NCI-H446 treated with DMSO at 0.1 percent for 48 hours (cell line): ENCODE results near the gene LAGE3.
"Not testable (repeated sequence)": the region's sequence is repeated elsewhere in the genome, so short reads cannot be mapped to it uniquely, and the experiment has no call there.

ENCODE experiments used
- DNase-seq: peaks from one replicate; lab custom pipeline; 2025; lab: John Stamatoyannopoulos, UW

LAGE3 gene

DNA sequence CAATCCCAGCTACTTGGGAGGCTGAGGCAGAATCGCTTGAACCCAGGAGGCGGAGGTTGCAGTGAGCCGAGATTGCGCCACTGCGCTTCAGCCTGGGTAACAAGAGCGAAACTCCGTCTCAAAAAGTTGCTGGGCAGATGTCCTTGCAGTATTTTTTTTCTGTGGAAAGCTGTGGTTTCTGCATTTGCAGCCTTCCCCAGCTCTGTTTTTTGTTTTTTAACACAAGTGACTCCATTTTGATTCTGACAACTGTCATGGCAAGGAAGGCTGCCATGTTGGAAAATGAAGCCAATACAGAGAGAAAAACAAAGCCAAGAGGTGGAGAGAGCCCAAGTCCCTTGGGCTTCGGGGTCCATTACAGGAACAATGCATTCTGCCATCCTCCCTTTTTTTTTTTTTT is 23.0 kb upstream of the LAGE3 start:
- no peak for DNase-seq

DNA sequence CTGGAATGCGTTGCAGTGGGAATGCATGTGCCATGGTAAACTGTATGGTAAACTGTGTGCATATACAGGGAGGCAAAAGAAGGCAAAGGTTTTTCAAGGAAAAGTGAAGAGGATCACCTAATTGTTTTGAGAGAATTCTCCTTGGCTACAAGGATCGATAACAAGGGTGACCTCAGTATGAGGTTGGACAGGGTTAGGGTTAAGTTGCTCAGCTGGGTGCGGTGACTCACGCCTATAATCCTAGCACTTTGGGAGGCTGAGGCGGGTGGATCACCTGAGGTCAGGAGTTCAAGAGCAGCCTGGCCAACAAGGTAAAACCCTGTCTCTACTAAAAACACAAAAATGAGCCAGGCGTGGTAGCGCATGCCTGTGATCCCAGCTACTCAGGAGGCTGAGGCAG is 22.3 kb upstream of the LAGE3 start:
- DNase-seq: not testable (repeated sequence)

DNA sequence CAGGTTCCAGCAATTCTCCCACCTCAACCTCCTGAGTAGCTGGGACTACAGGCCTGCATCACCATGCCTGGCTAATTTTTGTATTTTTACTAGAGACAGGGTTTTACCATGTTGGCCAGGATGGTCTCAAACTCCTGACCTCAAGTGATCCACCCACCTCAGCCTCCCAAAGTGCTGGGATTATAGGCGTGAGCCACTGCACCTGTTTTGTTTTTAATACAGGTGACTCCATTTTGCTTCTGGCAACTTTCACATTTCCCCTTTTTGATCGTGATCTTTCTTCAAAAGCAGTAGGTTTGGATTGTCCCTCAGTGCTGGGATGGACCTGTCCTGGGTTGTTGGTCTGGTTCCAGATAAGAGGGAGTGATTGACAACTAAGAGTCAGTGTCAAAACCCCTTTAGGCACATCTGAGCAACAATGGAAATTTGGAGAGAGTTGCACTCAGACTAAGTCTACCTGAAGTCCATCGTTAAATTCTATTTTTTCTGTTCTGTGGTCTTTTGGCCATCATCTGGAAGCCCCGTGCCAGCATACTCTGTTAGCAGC is 17.6 kb upstream of the LAGE3 start:
- not testable (repeated sequence) for DNase-seq

DNA sequence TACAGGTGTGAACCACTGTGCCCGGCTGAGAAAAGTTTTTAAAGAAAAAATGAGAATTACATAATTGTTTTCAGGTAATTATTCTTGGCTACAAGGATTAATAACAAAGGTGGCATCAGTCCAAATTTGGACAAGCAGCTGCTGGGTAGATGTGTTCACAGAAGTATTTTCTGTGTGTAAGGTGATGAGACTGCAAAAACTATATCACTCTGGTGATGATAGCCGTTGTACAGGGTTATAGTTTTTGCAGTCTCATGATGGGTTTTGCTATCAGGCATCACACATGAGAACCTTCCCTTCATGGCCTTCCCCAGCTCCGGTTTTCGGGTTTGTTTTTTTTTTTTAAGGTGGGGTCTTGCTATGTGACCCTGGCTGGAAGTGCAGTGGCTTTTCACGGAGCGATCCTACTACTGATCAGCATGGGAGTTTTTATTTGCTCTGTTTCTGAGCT is 16.4 kb upstream of the LAGE3 start:
- no peak for DNase-seq

DNA sequence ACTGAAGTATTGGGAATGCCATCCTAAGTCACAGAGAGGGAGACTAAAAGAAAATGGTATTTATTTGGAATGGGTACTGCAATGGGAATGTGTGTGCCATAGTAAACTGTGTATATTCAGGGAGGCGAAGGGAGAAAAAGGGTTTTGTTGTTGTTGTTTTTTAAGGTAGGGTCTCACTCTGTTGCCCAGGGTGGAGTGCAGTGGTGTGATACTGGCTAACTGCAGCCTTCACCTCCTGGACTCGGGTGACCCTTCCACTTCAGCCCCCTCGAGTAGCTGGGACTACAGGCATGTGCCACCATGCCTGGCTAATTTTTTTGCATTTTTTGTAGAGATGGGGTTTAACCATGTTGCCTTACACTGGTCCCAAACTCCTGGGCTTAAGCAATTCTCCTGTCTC is 15.6 kb upstream of the LAGE3 start:
- DNase-seq: no peak

DNA sequence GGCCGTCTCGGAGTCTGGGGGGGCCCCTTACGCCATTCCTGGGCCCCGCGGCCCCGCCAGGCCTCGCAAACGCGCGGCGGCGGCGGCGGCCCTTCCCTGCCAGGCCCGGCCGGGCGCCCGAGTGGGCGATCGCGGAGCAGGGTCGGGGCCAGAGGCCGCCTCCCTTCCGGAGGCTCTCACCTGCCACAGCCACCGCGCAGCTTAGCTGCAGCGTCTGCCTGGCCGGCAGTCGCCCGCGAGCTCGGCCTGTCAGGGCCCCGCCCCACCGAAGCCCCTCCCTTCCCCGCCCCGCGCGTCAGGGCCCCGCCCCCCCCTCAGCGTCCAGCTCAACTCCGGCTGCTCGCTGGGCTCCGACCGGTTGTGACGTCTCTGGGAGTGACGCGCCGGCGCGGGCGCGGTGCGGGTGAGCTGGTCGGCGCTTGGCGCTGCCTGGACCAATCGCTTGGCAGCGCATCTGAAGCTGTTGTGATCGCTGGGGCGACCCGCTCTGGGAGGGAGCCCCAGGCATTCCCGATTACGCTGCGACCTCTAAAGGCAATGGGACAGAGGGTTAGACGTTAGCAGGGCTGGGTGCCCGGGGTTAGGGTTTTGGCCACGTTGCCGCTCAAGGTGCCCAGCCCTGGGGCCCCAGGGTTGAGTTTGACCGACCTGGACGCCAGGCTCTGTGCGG is 11.5 kb upstream of the LAGE3 start, which contains the start of gene SLC10A3:
Gene SLC10A3 (minus strand): TSS at position 216 of the 670 bp plus-strand sequence. CDS start 1,689 bp downstream, outside the sequence.
- DNase-seq: peak; percentile 85

DNA sequence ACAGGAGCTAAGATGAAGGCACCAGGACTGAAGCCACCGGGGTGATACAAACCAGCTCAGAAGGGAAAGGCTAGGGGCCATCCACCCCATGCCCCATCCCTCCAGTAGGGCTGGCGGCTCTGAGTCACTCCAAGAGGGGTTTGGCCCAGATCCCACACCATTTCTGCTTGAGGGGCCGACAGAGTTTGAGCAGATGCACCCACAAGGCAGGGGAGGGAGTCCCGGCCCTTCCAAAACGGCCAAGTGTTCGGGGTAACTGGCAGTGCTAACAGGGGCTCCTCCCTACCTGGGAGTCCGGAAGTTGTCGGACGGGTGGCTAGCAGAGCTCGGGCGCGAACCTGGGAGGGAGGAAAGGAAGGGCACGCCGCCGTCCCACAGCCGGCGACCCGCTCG is 10.9 kb upstream of the LAGE3 start:
- peak; percentile 2 for DNase-seq

DNA sequence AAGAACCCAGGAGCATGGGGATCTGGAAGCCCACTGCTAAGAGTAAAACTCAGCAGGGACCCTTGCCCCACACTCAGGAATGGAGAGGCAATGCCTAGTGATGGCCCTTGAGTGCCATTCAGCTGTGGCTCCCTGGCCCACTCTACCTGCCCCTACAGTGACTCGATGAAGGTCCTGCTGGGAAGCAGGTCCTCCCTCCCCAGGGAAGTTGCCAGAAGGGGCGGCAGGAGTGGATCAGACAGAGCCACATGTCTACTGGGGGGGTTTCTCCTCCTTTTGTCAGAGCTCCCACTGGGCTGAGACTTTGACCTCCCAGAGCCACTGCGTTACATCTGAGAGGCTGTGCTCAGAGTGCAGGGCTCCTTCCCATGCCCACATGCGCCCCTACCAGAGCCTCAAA is 10.1 kb upstream of the LAGE3 start:
- DNase-seq: no peak

DNA sequence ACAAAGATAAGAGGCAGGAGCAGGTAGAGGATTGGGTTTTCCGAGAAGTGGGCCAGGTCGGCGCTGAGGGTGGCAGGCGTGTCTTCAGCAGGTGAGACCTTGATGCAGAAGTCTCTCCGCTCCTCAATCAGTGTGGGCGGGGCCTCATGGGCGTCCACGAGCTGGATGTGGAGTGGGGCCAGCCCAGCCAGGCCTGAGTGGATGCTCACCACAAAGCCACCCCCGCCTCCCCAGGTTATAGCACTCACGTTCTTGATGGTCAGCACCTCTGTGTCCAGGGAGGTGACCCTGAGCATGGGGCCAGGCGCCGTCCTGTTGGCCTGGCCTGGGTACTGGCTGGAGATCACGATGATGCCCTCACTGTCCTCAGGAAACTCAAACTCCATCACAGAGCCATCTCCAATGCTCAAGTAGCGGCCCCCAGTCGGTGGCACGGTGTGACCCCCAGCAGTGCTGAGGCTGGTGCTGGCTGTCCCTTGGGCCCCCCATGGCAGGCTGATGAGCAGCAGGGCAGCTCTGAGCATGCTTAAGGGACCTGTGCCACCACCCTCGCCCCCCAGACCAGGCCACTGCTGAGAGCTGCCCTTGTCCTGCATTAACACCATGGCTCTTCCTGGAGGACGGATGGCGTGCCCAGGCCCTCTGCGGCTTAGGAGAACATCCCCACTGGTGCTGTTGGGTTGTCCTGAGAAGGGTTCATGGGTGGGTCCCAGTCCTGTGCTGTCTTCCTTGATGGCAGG is 9.4 kb upstream of the LAGE3 start:
- no peak for DNase-seq

DNA sequence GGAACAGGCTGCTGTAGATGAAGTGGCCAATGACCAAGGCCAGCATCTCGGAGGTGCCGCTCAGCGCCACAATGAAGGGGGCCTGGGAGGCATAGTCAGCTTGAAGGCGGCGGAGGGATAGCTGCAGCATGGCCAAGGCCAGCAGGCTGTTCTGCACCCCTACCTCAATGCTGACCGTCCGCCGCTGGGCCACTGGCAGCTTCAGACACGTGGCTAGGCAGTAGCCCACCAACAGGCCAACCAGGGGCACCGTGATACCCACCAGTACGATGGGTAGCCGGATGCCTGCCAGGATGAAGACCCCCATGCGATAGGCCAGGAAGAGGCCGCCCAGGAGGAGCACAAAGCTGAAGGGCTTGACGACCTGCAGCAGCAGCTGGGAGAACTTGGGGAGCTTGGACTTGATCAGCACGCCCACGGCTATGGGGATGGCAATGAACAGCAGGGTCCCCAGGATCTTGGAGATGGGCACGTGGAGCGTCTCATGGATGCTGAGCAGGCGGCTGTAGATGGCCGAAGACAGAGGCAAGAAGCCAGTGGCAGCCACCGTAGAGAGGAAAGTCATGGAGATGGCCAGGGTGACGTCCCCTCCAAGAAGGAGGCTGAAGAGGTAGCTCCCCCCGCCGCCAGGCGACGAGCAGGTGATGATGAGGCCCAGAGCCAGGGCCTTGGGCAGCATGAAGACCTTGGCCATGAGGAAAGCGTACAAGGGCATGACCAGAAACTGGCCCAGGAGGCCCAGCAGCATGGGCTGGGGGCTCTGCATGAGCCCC is 8.6 kb upstream of the LAGE3 start:
- no peak for DNase-seq

DNA sequence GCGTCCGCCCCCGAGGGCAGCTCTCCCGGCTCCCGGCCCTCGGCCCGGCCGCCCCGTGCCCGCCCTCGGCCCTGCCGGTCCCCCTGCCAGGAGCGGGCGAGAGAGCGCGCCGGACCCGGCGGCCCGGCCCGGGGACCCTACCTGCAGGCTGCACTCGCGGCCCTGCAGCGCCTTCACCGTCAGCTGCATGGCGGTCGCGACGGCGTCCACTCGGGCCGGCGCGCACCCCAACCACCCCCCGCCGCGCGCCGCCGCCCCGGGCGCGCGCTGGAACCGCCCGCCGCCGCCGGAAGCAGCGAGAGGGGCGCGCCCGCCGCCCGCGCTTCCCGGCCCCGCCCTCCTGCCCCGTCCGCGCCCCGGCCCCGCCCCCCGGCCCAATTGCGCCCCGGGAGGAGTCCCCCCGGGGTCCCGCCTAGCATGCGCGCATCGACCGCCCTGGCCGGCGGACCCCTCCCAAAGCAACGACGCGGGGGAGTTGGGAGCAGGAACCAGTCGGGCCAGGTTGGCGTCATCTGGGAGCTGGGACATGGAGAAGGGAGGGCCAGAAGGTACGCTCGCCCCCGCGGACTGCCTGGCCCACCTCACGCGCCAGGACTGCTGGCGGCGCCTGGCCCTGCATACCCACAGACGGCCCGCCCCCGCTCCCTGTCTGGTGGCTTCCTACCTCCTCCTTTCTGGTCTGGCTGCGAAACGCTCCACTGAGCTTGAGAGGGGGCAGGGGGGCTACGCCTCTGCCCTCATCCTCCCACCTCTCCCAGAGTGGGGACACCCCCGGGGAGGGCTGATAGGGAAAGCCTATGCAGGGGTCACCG is 7.5 kb upstream of the LAGE3 start, which contains the start of gene UBL4A:
Gene UBL4A (minus strand): TSS at position 220 of the 812 bp plus-strand sequence. CDS start 31 bp downstream, at position 189.
- DNase-seq: peak; percentile 17

DNA sequence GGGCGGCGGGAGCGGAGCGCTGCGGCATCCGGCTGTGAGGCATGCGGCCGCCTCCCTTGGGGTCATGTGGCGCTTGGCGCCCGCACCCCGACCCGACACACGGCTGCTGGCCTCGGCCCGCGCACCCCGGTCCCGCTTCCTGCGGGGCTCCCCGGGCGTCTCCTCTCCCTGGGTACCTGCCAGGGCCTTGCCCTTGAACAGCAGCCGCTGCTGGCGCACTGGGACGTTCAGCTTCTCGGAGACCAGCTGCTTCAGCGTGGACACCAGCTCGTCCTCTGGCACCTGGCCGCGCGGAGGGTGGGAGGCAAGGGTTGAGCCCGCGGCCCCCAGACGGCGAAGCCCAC is 6.9 kb upstream of the LAGE3 start:
- no peak for DNase-seq

DNA sequence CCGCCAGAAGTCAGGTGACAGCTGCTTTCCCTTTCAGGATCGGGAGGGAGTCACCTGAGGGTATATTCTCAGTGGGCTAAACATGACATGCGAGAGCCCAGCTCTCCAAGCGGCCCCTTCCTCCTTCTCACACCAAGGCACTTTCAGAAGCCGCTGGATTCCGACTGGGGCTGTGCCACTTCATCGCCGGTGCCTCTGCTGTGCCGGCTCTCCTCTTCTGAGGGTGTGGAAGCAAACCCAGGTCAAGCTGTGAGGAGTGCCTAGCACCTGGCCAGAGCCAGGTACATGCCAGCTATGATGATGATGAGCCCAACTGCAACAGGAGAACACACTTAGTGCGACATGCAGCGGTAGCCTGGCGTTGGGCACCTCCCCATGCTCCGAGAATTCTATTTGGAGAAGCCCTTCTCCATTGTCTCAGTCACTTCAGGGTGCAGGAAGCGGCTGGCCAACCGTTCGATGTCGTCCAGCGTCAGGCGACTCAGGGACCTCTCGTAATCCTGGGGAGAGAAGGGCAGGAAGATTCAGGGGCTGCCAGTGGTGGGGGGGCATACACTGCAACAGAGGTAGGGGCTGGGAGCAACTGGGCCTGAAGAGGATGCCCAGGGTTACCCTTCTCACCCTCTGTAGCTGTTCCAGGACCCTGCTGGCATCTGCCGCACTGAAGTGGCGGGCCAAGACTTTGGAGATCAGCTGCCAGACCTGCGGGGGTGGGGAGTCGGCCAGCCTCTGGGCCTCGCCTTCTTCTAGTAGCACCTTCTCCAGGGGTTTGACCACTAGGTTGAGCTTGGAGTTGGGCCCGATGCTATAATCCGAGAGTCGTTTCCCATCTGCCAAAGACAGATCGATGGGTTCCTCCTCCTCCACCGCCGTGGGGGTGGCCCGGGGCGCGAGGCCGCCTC is 6.3 kb upstream of the LAGE3 start:
- no peak for DNase-seq

DNA sequence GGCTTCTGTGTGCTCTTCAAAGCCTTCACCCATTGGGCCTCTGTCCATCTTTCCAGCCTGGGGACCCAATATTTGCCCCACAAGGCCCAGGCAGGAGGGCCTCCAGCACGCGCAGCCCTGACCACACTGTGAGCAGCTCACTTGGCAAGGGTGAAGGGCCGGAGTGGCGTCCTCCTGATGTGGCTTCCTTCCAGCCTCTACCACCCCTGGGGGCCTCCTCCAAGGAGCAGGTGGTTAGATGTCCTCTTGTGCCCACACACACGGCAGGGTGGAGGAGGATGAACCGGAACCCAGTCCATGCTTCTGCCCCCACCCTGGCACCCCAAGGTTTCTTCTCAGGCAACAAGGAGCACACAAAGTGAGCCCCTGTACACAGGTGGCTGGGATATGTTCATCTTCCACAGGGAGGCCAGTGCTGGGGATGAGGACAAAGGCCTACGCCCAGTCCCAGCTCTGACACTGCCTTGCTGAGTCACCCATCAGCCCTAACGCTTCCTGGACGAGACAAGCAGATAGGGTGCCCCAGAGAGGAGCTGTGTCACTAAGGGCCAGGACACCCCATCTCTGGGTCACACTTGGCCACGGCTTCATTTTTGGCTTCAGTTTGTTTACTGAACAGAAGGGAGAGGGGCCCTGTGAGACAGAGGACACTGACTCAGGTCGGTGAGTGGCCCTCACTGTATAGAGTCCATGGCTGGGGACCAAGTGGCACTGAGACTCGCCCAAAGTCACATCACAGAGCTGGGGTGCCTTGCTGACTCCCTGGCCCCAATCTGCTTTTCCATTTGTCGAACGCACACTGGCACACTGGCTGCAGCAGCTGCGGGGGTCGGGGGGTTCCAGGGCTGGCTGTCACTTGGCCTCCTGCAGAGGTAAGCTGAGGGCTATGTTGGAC is 5.4 kb upstream of the LAGE3 start:
- no peak for DNase-seq

DNA sequence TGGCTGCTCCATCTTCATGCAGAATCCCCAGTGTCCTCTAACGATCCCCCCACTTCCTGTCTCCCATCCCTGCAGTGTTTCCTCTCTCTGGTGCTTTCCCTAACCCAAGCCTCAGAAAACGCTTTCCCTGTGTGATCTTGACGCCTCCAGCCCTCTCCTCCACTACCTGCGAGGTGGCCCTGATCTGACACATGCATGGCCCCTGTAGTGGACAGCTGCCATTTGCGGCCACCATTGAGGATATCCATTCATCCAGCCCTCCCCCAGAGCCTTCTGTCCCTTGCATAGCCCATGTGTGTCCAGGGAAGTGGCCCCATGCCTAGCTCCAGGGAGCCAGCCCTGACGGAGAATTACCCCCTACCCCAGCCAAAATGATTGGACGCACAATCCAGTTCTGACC is 4.2 kb upstream of the LAGE3 start:
- no peak for DNase-seq

DNA sequence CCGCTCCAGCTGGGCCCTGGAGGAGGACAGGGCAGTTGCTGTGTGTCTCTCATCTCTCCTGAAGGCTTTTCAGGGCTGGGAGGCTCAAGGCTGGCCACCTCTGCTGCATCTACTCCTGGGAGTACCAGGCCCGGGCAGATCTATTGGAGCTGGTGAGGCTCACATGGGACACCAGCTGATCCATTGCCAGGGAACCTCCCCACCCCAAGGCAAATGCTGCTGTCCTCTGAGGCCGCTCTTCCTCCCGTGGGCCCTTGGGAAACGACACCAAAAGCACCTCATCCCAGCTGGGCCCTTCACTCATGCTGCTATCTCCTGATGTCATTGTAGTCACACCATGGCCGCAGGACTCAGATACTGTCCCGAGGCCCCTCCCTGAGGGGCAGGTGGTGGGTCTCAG is 3.7 kb upstream of the LAGE3 start:
- DNase-seq: no peak

DNA sequence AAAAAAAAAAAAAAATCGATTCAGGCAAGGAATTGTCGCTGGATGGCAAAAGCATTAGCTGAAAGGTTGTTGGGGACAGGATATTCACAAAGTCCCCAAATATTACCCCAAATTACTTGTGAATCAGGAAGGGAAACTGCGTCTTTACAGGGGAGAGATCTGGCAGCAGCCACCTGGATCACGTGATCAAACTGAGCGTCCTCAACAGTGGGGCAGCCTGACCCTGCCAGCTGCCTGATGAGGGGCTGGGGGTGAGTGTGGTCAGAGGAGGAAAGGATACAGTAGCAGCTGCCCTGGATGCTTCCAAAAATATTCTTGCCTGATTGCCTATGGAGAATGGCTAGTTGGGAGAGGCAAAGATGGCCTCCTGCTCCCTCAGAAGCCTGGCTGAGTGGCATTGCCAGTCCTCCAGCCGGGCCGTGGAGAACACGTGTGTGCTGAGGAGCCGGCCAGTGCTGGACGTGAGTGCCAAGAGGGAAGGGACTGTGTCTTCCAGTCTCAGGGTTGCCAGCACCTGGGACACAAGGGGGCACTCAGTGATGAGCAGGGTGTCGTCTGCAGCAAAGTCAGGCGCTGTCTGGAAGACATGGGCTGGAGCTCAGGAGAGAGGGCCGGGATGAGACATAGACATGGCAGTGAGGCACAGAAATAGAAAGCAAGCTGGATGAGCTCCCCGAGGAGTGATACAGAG is 3.0 kb upstream of the LAGE3 start:
- no peak for DNase-seq

DNA sequence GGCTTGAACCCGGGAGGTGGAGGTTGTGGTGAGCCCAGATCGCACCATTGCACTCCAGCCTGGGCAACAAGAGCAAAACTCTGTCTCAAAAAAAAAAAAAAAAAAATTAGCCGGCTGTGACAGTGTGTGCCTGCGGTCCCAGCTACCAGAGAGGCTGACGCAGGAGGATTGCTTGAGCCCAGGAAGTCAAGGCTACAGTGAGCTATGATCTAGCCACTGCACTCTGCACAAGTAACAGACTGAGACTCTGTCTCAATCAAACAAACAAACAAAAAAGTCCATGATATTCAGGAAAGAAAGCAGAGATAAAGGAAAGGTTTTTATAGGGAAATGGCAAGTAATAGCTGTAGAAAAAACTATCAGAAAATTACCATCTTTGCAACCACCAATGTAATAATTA is 2.1 kb upstream of the LAGE3 start:
- DNase-seq: no peak

DNA sequence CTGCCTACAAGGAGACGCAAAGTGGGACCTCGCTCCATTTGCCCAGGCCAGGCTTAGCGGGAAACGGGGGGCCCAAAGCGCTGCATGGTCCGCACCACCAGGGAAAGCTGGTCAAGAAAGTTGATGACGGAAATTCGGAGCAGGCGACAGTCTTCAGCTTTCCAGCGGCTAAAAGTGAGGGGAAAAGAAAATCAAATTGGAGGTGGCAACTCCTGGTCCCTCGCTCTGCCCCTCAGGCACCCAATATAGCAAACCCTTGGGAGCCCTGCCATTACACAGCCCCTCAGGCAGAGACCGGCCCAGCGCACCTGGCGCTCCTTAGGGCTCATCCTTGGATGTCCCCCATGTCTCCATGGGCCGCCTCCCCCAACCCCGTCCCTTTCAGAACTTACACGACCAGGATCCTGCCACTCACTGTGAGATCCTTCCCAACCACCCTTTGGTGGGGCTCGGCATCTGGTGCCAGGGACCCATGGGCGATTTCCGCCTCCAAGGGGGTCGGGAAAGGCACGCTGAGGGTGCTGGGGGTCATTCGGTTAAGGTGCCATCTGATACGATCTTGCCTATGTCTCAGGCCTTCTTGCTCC is 1.1 kb downstream of the LAGE3 start:
- no peak for DNase-seq
